OCI-LY3 (cell line): ENCODE results near the gene OAS2.

Experiments used
- EZH2phosphoT487 ChIP-seq: fragments of 200-600 bp; shearing (Covaris generic); IDR thresholded peaks from 2 replicates; pipeline ENCODE4 v1.6.1; 2018; ENCODE audit warnings: antibody characterized with exemption, mixed run types, low read depth
- TF ChIP-seq, protein P1 (sequence below): fragments of 200-600, 300-600 bp; sonication (generic); IDR thresholded peaks from 2 replicates; pipeline ENCODE4 v1.5.1; 2014; ENCODE audit warnings: antibody characterized with exemption, low read length, low read depth

DNA sequence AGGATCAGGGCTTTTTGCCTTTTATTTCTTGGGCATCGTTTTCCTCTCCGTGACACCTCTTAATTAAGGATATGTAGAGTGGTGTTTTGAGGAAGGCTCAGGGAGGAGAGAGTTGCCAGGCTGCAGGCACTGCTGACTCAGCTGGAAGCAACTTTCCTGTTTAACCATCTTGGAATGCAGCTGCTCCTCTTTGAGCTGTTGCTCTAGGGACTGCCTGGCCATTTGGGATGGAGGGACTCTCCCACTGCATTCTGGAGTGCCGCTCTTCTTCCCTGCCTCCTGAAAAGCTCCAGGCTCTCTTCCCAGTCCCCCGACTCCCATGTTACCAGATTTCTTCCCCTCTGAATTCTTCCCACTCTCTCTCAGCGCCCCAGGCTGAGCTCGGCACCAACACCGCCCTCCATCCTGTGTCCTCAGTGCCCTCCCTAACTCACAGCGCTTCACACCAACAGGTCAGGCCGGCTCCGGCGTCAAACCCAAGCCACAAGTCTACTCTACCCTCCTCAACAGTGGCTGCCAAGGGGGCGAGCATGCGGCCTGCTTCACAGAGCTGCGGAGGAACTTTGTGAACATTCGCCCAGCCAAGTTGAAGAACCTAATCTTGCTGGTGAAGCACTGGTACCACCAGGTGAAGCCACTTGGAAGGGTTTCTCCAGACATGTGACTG, 34.2 kb upstream of the OAS2 start:
- TF ChIP-seq, protein P1, sequence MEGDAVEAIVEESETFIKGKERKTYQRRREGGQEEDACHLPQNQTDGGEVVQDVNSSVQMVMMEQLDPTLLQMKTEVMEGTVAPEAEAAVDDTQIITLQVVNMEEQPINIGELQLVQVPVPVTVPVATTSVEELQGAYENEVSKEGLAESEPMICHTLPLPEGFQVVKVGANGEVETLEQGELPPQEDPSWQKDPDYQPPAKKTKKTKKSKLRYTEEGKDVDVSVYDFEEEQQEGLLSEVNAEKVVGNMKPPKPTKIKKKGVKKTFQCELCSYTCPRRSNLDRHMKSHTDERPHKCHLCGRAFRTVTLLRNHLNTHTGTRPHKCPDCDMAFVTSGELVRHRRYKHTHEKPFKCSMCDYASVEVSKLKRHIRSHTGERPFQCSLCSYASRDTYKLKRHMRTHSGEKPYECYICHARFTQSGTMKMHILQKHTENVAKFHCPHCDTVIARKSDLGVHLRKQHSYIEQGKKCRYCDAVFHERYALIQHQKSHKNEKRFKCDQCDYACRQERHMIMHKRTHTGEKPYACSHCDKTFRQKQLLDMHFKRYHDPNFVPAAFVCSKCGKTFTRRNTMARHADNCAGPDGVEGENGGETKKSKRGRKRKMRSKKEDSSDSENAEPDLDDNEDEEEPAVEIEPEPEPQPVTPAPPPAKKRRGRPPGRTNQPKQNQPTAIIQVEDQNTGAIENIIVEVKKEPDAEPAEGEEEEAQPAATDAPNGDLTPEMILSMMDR: no peak
- no peak for TF ChIP-seq EZH2phosphoT487
